Psoas muscle (tissue), 8 donors: Measurements from ENCODE around the gene RAPGEF6. TPM values are rescaled to one million over a fixed set of nuclear protein-coding genes. Genes with fewer than 3 reads are reported as not detected.

Source experiments
- ATAC-seq, 4 donors: fragments of 200-7000 bp; cut with Tn5 transposase; one replicate each; pipeline ENCODE4 v1.9.1; 2020; ENCODE audit warnings: moderate library complexity in 3 of 4, mild to moderate bottlenecking in 2 of 4
- DNase-seq, 2 donors: peaks; one replicate each; pipeline ENCODE4 v3.0.0-alpha.2; 2020
- H3K27ac ChIP-seq: fragments of 200-600 bp; one replicate; pipeline ENCODE4 v1.8.0; 2022
- H3K27me3 ChIP-seq, 3 donors: fragments of 200-600 bp in 1 of 3; one replicate each; pipeline versions ENCODE4 v1.6.1 to v1.8.0; 2013 to 2022; ENCODE audit warnings: low read length in 2 of 3, mild to moderate bottlenecking in 2 of 3, moderate library complexity in 1 of 3; ENCODE audit not compliant: insufficient read depth in 3 of 3
- H3K36me3 ChIP-seq, 2 donors: fragments of 200-600 bp in 1 of 2; one replicate each; pipeline versions ENCODE4 v1.6.1 to v1.8.0; 2013 to 2022; ENCODE audit warnings: low read depth in 1 of 2, mild to moderate bottlenecking in 1 of 2, moderate library complexity in 1 of 2; ENCODE audit not compliant: insufficient read depth in 1 of 2
- H3K4me1 ChIP-seq: fragments of 200-600 bp; one replicate; pipeline ENCODE4 v1.8.0; 2022
- H3K4me3 ChIP-seq: fragments of 200-600 bp; one replicate; pipeline ENCODE4 v1.8.0; 2022; ENCODE audit warnings: mild to moderate bottlenecking
- H3K9me3 ChIP-seq: fragments of 200-600 bp; one replicate; pipeline ENCODE4 v1.8.0; 2022
- WGBS, 3 donors: extraction: QIAGEN DNeasy Blood & Tissue Kit; methylation state at CpG; one replicate each; pipeline versions ENCODE4 v1.1.6 to v1.1.7; 2013; 5-methylcytosine and 5-hydroxymethylcytosine counted together
- intact Hi-C, 2 donors: fragments of 100-400 bp; cut with DNase I; formaldehyde crosslinking; loops; one replicate each; pipeline versions ENCODE4 v1.11.0 to v1.14.2; 2022
- polyA plus RNA-seq, 3 donors: library from polyadenylated mRNA; stranded (reverse); fragments of 200-250 nt; gene quantifications; one replicate each; pipeline ENCODE4 v1.2.3, GENCODE V29; 2013
- total RNA-seq, 4 donors: library from RNA; stranded (reverse); fragmentation: NEBNext Ultra II Directional in 2 of 4; extraction: Animal tissue kit (Norgen Biotek cat#: 25700) in 2 of 4; gene quantifications; one replicate each; pipeline versions ENCODE4 v1.2.1 to v1.2.4, GENCODE V29; 2021 to 2023
- TF ChIP-seq, protein P1 (sequence below): fragments of 200-600 bp; IDR thresholded peaks from one replicate; pipeline ENCODE4 v1.8.0; 2022; ENCODE audit warnings: antibody characterized with exemption
- donor health status: healthy with polysubstance abuse.
- donor health status: DM: no; HTN: no; CAD: no; lungs with moderate emphysema.
- donor health status: Bipolar disorder and iron deficiency.
- donor health status: healthy.
- donor health status: DM: yes; HTN: yes; CAD: no.
- donor health status: DM: no; HTN: no; CAD: no.
- donor health status: DM: no; HTN: no; CAD: no.
- donor health status: DM: yes; HTN: yes; CAD: no.

Gene RAPGEF6
- total and polyA plus RNA-seq, 7 donors = 1.7 to 14.1 (median 6.9) TPM

DNA sequence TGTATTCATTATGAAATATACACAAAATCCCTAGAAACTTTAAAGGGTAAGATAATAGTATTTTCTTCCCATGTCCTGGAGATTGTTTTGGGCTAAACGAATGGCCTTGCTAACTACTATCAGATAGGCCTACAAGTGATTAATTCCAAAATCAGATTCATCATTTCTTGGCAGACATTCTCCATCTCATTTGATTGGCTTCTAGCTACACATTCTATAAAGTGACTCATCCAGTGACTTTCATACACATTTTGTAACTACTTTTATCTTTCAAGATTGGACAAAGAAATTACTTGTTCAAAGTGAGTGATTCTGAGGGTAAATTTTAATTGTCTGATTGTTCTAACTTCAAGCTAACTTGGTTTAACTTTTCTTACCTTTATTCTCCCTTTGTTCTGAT is 93.3 kb downstream of the RAPGEF6 start:
- ATAC-seq (no peak), DNase-seq (no peak)
- peaks cover 0 to 9% of the 10 kb centered on the region in 2 donors for H3K36me3 ChIP-seq
- intact Hi-C loops = no loop called here
- no peak overlapping the region for H3K27ac ChIP-seq
- no peaks in the 10 kb centered on the region for H3K27me3 ChIP-seq
- TF ChIP-seq, protein P1, sequence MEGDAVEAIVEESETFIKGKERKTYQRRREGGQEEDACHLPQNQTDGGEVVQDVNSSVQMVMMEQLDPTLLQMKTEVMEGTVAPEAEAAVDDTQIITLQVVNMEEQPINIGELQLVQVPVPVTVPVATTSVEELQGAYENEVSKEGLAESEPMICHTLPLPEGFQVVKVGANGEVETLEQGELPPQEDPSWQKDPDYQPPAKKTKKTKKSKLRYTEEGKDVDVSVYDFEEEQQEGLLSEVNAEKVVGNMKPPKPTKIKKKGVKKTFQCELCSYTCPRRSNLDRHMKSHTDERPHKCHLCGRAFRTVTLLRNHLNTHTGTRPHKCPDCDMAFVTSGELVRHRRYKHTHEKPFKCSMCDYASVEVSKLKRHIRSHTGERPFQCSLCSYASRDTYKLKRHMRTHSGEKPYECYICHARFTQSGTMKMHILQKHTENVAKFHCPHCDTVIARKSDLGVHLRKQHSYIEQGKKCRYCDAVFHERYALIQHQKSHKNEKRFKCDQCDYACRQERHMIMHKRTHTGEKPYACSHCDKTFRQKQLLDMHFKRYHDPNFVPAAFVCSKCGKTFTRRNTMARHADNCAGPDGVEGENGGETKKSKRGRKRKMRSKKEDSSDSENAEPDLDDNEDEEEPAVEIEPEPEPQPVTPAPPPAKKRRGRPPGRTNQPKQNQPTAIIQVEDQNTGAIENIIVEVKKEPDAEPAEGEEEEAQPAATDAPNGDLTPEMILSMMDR = no peak
- H3K9me3 ChIP-seq = no peaks in the 10 kb centered on the region
- H3K4me3 ChIP-seq = no peak overlapping the region
- 87 to 96% (median 92%) methylated on average over 1 of the region's 1 CpG for WGBS, 3 donors
- no peaks in the 10 kb centered on the region for H3K4me1 ChIP-seq

DNA sequence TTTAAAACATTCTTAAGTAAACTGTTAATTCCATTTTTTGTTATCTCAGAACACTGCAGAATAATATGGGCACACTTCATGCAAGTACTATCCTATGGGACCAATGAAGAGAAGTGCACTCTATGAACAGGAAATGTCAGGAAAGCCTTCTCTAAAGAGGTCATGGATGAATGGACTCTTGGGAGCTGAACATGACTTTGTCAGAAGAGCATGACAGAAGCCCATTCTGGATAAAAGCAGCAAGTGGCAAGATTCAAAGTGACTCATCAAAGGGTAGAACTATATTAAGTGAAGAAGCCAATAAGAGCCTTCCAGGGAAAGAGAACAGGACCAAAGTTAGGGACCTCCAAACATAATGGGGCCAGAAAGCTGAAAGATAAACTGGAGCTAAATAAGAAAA is 94.0 kb downstream of the RAPGEF6 start:
- H3K9me3 ChIP-seq = no peaks in the 10 kb centered on the region
- intact Hi-C loops = no loop called here
- DNase-seq = no peak

DNA sequence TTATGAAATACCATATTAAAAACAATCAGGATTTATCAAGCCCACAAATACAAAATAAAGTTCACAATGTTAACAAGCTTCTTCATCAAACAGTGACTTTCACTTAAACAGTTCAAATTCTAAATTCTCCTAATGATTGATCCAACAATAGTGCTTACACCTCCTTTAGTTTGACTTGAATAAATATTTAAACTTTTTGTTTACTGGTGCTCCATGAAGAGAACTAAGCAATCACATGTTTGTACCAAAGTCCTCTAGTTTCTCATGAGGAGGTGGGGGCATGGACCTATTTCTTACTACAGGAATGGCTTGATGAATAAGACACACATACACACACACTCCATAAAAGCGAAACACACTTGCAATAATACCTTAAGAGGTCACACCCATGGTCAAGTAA is 95.8 kb downstream of the RAPGEF6 start:
- no peak for ATAC-seq
- WGBS, 3 donors = 95 to 100% (median 100%) methylated on average over 1 of the region's 1 CpG
- no peak for DNase-seq
- Histone ChIP-seq H3K27me3 (no peaks in the 10 kb centered on the region), H3K4me3 (no peak overlapping the region), H3K36me3 (no peaks in the 10 kb centered on the region), H3K4me1 (peaks cover 6% of the 10 kb centered on the region), H3K27ac (no peak overlapping the region), H3K9me3 (no peaks in the 10 kb centered on the region)
- TF ChIP-seq, protein P1 = no peak
- intact Hi-C loops = no loop called here

More for the DNA sequence above, 94.0 kb downstream of the RAPGEF6 start:
- ATAC-seq = no peak
- H3K27ac ChIP-seq = no peak overlapping the region
- peaks cover 0 to 9% of the 10 kb centered on the region in 2 donors for H3K36me3 ChIP-seq
- TF ChIP-seq, protein P1 = no peak
- no peaks in the 10 kb centered on the region for H3K27me3 ChIP-seq
- H3K4me3 ChIP-seq = no peak overlapping the region
- peaks cover 6% of the 10 kb centered on the region for H3K4me1 ChIP-seq

DNA sequence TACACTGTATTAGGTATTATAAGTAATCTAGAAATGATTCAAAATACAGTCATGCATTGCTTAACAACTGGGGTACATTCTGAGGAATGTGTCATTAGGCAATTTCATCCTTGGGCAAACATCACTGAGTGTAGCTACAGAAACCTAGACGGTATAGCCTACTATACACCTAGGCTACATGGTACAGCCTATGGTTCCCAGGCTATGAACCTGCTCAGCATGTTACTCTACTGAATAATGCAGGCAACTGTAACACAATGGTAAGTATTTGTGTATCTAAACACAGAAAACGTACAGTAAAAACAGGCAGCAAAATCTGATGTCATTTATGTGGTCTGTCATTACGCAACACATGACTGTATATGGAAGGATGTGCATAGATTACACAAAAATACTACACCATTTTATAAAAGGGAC is 96.8 kb downstream of the RAPGEF6 start:
- WGBS, 3 donors = 92 to 98% (median 95%) methylated on average over 3 of the region's 3 CpGs
- intact Hi-C loops = loop anchor here in 1 of 2 donors (1.0 kb wide), 1 partner anchor 43 kb away; no protein-coding TSS in a partner anchor
- H3K4me1 ChIP-seq = peaks cover 6% of the 10 kb centered on the region

More for the DNA sequence above, 96.8 kb downstream of the RAPGEF6 start:
- DNase-seq (no peak), ATAC-seq (peak in 1 of 4 donors; percentile 33)
- no peaks in the 10 kb centered on the region for H3K27me3 ChIP-seq
- TF ChIP-seq, protein P1 = no peak
- no peak overlapping the region for H3K4me3 ChIP-seq
- H3K36me3 ChIP-seq = no peaks in the 10 kb centered on the region
- H3K27ac ChIP-seq = no peak overlapping the region
- no peaks in the 10 kb centered on the region for H3K9me3 ChIP-seq
